ENCODE results near the gene HAPLN2.
"Not testable (repeated sequence)": the region's sequence is repeated elsewhere in the genome, so short reads cannot be mapped to it uniquely, and the experiment has no call there.

HAPLN2 gene

GRCh38 chr1:156592158-156592909, 26.9 kb upstream of the HAPLN2 start:
- DNase-seq (ENCODE audit: low read depth), result no peak

- no peak for DNase-seq (ENCODE audit: low read depth)
Observed at GRCh38 chr1:156592910-156593660, 26.1 kb upstream of the HAPLN2 start.

DNA sequence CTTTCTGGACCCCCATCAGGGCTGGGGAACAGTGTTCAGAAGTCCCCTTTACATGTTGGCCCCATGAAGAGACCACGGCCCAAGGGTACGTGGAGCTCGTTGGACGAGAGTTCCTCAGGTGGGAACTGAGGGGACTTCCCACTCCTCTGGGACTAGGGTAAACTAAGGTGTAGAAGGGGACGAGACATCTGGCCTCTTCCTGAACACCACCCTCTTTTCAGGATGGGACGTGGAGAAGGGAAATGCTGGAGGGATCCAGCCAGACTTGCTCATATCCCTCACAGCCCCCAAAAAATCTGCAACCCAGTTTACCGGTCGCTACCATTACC, 25.6 kb upstream of the HAPLN2 start:
- DNase-seq (ENCODE audit: low read depth), result no peak

GRCh38 chr1:156594190-156594589, 25.0 kb upstream of the HAPLN2 start:
- no peak for DNase-seq (ENCODE audit: low read depth)

DNA sequence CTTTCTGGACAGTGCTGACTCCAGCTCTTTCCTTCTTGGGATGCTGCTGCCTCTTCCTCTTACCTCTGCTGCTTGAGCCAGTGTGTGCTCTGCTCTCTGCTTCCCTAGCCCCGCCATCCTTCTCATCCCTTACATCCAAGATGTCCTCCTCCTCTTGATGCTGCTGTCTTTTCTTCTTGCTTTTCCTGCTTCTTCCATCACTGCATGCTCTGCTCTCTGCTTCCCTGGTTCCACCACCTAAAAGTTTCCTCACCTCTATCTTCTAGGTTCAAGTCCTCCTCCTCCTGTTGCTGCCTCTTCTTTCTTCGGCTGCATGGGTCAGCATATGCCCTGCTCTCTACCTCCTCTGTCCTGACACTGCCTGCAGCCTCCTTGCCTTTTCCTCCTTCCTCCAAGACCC, 24.2 kb upstream of the HAPLN2 start:
- no peak for DNase-seq (ENCODE audit: low read depth)

GRCh38 chr1:156596426-156596825, 22.8 kb upstream of the HAPLN2 start:
- DNase-seq (ENCODE audit: low read depth), result no peak

- DNase-seq (ENCODE audit: low read depth), result no peak
Observed at GRCh38 chr1:156598125-156598524, 21.1 kb upstream of the HAPLN2 start.

GRCh38 chr1:156598731-156599432, 20.3 kb upstream of the HAPLN2 start:
- DNase-seq (ENCODE audit: low read depth), result no peak

DNA sequence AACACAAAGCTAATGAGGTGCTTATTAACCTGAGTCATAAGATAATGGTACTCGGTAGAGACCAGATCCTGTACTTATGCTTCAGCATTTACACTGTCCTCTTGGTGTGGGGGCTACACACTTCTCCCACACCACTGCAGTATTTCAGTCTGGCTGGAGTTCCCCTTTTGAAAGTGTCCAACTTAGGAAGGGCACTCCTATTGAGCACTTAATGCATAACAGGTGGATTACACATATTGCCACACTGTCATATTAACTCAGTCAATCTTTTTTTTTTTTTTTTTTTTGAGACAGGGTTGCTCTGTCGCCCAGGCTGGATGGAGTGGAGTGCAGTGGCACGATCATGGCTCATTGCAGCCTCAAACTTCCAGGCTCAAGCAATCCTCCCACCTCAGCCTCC, 19.4 kb upstream of the HAPLN2 start:
- no peak for DNase-seq (ENCODE audit: low read depth)

- DNase-seq (ENCODE audit: low read depth), result no peak
Observed at GRCh38 chr1:156600733-156601121, 18.5 kb upstream of the HAPLN2 start.

DNA sequence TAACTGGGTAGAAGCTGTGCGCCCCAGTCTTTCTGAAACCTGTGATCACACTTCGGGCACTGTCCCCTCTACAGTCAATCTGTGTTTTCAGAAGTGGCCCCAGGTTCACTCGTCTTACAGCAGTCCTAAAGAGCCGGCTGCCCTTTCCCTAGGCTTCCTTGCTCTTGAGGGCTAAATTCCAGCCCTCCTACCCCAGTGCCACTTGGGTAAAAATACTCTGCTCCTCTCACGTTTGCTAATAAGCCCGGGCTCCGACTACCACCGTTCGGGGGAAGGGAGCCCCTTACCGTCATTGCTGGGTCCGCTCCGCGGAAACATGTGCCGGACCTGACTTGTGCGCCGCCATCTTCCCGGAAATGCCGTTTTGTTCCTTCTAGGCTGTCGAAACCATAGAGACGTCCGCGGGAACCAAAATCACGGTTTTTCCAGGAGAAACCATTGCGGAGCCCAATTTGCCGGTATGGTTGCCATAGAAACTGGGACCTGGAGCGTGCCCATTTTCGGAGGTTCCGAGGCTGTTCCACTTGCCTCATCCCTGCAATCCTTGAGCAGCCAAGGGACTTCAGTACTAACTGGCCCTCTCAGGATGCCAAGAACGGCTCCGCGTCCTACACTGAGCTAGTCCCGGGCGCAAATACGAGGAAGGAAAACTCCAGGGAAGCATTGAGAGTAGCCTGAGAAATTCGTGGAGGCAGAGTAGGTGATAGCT, 17.9 kb upstream of the HAPLN2 start, which contains the start of gene GPATCH4:
Gene GPATCH4 (minus strand): TSS at position 358 of the 709 bp plus-strand sequence.
- DNase-seq (ENCODE audit: low read depth), result peak; percentile 38

DNA sequence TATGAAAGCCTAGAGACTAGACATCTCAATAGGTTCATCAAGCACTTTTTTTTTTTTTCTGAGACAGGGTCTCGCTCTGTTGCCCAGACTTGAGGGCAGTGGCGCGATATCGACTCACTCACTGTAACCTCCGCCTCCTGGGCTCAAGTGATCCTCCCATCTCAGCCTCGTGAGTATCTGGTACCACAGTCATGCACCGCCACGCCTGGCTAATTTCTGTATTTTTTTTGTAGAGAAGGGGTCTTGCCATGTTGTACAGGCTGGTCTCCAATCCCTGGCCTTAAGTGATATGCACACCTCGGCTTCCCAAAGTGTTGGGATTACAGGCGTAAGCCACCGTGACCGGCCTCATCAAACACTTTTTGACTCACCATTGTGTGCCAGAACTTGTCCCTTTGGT, 17.3 kb upstream of the HAPLN2 start:
- no peak for DNase-seq (ENCODE audit: low read depth)

DNA sequence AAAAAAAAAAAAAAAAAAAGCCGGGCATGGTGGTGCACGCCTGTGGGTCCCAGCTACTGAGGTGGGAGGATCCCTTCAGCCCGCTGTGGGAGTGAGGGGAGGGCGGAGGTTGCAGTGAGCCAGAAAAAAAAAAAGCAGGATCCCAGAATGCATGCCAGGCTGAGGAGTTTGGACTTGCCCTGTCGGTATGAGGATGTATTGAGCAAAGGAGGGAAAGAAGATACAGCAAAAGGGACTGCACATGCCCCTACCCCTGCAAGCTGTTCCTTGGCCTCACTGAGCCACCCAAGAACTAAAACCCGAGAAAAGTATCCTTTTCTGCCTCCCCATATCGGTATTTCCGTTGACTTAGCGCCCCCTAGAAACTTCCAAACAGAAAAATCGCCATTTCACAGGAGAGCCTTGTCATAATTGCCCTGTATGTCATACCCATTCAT, 16.6 kb upstream of the HAPLN2 start:
- DNase-seq (ENCODE audit: low read depth), result no peak

- not testable (repeated sequence) for DNase-seq (ENCODE audit: low read depth)
Observed at GRCh38 chr1:156607344-156607743, 11.9 kb upstream of the HAPLN2 start.

DNA sequence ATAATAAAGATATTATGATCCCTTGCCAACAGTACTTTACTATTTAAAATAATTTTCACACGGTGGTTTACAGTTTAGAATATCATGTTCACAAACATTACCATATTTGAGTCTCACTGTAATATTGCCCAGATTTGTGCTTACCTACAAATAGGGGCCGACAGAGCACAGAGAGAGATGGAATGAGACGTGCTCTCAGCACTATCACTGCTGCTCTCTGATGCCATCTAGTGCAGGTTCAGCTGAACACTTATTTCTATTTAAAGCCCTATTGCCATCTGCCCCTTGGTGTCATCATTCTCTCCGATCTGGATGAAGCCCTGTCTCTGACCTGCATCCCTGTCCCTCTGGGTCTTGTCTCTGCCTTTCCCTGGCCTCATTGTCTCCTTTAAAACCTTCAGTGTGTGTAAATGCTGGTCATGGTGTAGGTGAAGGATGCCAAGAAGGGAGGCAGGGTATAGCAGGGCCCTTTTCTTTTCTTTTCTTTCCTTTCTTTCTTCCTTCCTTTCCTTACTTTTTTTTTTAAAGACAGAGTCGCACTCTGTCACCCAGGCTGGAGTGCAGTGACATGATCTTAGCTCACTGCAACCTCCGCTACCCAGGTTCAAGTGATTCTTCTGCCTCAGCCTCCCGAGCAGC, 11.1 kb upstream of the HAPLN2 start:
- DNase-seq (ENCODE audit: low read depth), result no peak

- no peak for DNase-seq (ENCODE audit: low read depth)
Observed at GRCh38 chr1:156608981-156609380, 10.2 kb upstream of the HAPLN2 start.

DNA sequence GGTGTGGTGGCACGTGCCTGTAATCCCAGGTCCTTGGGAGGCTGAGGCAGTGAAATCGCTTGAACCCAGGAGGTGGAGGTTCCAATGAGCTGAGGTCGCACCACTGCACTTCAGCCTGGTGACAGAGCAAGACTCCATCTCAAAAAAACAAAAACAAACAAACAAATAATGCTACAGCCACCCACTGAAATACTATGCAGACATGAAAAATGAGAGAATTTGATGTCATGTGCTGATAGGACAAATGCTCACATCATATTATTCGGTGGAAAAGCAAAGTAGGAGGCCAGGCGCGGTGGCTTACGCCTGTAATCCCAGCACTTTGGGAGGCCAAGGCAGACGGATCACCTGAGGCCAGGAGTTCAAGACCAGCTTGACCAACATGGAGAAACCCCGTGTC, 9.1 kb upstream of the HAPLN2 start:
- DNase-seq (ENCODE audit: low read depth), result not testable (repeated sequence)

DNA sequence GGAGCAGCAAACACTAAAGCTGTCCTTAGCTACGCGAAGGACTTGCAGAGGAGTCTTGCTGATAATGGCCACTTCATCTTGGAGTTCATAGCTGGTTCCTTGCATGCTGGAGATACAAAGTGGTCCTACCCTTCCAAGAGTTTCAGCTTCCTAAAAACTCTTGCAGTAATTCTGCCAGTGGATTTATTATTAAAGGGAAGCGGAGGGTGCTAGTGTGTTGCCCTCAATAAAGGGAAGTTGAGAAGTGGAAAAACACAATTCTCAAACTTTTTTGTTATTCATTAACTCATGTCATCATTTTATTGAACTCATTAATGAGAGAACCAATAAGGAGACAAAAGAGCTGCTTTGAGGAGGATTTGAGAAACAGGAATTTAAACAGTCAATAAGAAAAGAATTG, 6.5 kb upstream of the HAPLN2 start:
- no peak for DNase-seq (ENCODE audit: low read depth)

GRCh38 chr1:156615946-156616345, 3.3 kb upstream of the HAPLN2 start:
- no peak for DNase-seq (ENCODE audit: low read depth)

DNA sequence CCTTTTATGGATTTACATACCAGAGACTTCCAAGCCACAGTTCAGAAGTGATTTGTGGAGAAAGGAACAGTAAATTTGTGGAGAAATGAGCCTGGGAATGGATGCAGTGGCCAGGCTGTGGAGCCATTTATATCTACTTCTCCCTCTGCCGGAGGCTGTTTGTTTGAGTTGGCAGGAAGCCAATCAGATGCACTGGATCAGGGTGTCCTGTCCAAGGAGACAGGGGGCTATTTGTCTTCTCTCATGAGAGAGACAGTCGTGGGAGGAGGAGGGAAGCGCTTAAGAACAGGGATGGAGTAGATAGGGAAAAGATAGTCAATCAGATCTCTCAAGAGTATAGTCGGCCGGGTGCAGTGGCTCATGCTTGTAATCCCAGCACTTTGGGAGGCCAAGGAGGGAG, 2.8 kb upstream of the HAPLN2 start:
- DNase-seq (ENCODE audit: low read depth), result no peak

GRCh38 chr1:156619582-156619955, 354 bp downstream of the HAPLN2 start:
- DNase-seq (ENCODE audit: low read depth), result no peak

All from stimulated activated CD8-positive, alpha-beta memory T cell treated with anti-CD3 and anti-CD28 coated beads, Interleukin-15, amount 100 ng/mL, for 24 hours (primary cell).